PFSK-1 (cell line): ENCODE data around the gene MMEL1.

Source experiments
- FOXP2 ChIP-seq: optimal IDR thresholded peaks from 2 replicates; pipeline ENCODE3; 2011; ENCODE audit warnings: borderline replicate concordance, control low read depth, inconsistent platforms; ENCODE audit not compliant: insufficient read depth; ENCODE audit errors: extremely low read length, extremely low read depth
- POLR2AphosphoS5 ChIP-seq: IDR thresholded peaks from 2 replicates; pipeline ENCODE4 v1.6.1; 2012; ENCODE audit warnings: low read depth, mild to moderate bottlenecking, control low read depth, low read length, moderate library complexity
- REST ChIP-seq, 2 experiments: IDR thresholded peaks; 2 replicates each; pipeline versions ENCODE4 v1.6.1 to v1.8.0; 2011 to 2012; ENCODE audit warnings: low read depth in 2 of 2, low read length in 2 of 2, control low read depth in 1 of 2, inconsistent platforms in 1 of 2, mild to moderate bottlenecking in 1 of 2, moderate library complexity in 1 of 2; ENCODE audit not compliant: insufficient read depth in 1 of 2
- SIN3A ChIP-seq: IDR thresholded peaks from 2 replicates; pipeline ENCODE4 v1.6.1; 2012; ENCODE audit warnings: mild to moderate bottlenecking, low read length, moderate library complexity, borderline replicate concordance; ENCODE audit not compliant: insufficient read depth
- TAF1 ChIP-seq: IDR thresholded peaks from 2 replicates; pipeline ENCODE4 v1.6.1; 2012; ENCODE audit warnings: low read length, control low read depth, borderline replicate concordance; ENCODE audit not compliant: insufficient read depth

The MMEL1 gene

DNA sequence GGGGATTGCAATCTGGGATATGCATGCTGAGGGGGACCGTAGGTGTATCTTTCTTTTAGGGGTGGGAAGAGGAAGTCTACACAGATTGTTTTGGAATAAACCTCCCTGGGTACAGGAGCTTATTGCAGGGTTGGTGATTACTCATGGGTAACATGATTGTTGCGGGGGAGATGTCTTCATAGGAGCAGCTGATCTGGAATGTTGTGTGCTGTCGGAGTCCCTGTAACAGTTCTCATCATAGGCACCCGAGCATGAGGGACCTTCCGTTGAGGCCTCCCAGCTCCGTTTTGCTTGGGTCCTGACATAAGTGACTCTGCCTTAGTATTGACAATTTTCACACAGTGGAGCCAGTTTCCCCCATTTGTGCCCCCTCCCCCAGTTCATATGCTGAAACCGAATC is 50.4 kb downstream of the MMEL1 start:
- no peak for TF ChIP-seq TAF1
- no peak for TF ChIP-seq SIN3A
- TF ChIP-seq REST (IDR thresholded peaks at IDR 0.05; ENCODE audit: insufficient read depth in 1 of 2, low read depth in 2 of 2, low read length in 2 of 2), result no peak
- no peak for TF ChIP-seq POLR2AphosphoS5
- TF ChIP-seq FOXP2, result no peak

GRCh38 chr1:2580691-2581090 is 52.1 kb downstream of the MMEL1 start:
- TF ChIP-seq TAF1 (no peak), REST (IDR thresholded peaks at IDR 0.05; ENCODE audit: insufficient read depth in 1 of 2, low read depth in 2 of 2, low read length in 2 of 2) (no peak), FOXP2 (no peak), POLR2AphosphoS5 (no peak), SIN3A (no peak)

DNA sequence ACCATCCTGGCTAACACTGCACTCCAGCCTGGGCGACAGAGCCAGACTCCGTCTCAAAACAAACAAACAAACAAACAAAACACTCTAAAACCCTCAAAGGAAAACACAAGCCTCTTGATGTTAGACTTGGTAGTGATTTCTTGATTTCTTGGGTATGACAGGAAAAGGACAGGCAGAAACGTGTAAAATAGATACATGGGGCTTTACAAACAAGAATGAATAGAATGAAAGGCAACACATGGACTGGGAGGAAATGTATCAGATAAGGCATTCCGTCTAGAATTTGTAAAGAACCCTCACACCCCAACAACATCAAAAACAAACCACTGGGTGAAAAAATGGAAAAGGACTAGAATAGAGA is 54.1 kb downstream of the MMEL1 start:
- no peak for TF ChIP-seq SIN3A
- no peak for TF ChIP-seq POLR2AphosphoS5
- TF ChIP-seq TAF1, result no peak
- TF ChIP-seq FOXP2, result no peak
- TF ChIP-seq REST (IDR thresholded peaks at IDR 0.05; ENCODE audit: insufficient read depth in 1 of 2, low read depth in 2 of 2, low read length in 2 of 2), result no peak

GRCh38 chr1:2575801-2576663 is 56.8 kb downstream of the MMEL1 start:
- TF ChIP-seq POLR2AphosphoS5, result no peak
- TF ChIP-seq FOXP2, result no peak
- TF ChIP-seq REST (IDR thresholded peaks at IDR 0.05; ENCODE audit: insufficient read depth in 1 of 2, low read depth in 2 of 2, low read length in 2 of 2), result no peak
- no peak for TF ChIP-seq SIN3A
- no peak for TF ChIP-seq TAF1

- no peak for TF ChIP-seq REST (IDR thresholded peaks at IDR 0.05; ENCODE audit: insufficient read depth in 1 of 2, low read depth in 2 of 2, low read length in 2 of 2)
- no peak for TF ChIP-seq SIN3A
- no peak for TF ChIP-seq FOXP2
- TF ChIP-seq TAF1, result no peak
- no peak for TF ChIP-seq POLR2AphosphoS5
These were observed 58.5 kb downstream of the MMEL1 start for GRCh38 chr1:2574350-2574749.
